ENCODE data around the gene PPP2R3B.

PPP2R3B gene

GRCh38 chrX:374596-374995, 12.1 kb downstream of the PPP2R3B start:
- Histone ChIP-seq H3K79me2 (ENCODE audit: control insufficient read depth, low read length) (peaks cover 86% of the 10 kb centered on the region), H3K27me3 (ENCODE audit: control insufficient read depth, low read length) (no peaks in the 10 kb centered on the region), H3K4me1 (ENCODE audit: control insufficient read depth, low read length) (peaks cover 58% of the 10 kb centered on the region), H3K9me2 (replicated peaks; ENCODE audit: control insufficient read depth, low read length) (no peaks in the 10 kb centered on the region), H3K9me3 (ENCODE audit: control insufficient read depth, insufficient read depth, low read length) (no peaks in the 10 kb centered on the region), H3K36me3 (ENCODE audit: control insufficient read depth, low read length) (peaks cover 36% of the 10 kb centered on the region), H3K4me3 (ENCODE audit: low read length) (peak overlapping the region; percentile 98), H3F3A (ENCODE audit: control insufficient read depth, insufficient read depth) (peaks cover 35% of the 10 kb centered on the region), H3K4me2 (ENCODE audit: low read length) (peak overlapping the region; percentile 95), H4K20me1 (ENCODE audit: control insufficient read depth, insufficient read depth, low read depth, low read length) (0 out of 2 replicates have a peak, but pooled peaks cover 6% of the 10 kb centered on the region), H3K27ac (ENCODE audit: low read depth, low read length) (peak overlapping the region; percentile 65)
- TF ChIP-seq EZH2phosphoT487 (IDR thresholded peaks at IDR 0.05; ENCODE audit: borderline replicate concordance, low read length) (no peak), CTCF (IDR thresholded peaks at IDR 0.05; ENCODE audit: low read depth, low read length, poor library complexity, severe bottlenecking) (no peak)

- H3F3A ChIP-seq (ENCODE audit: control insufficient read depth, insufficient read depth) = peaks cover 33% of the 10 kb centered on the region
- H4K20me1 ChIP-seq (ENCODE audit: control insufficient read depth, insufficient read depth, low read depth, low read length) = 0 out of 2 replicates have a peak, but pooled peaks cover 6% of the 10 kb centered on the region
These were observed 12.9 kb downstream of the PPP2R3B start for GRCh38 chrX:373641-374471.

GRCh38 chrX:372856-373640, 13.7 kb downstream of the PPP2R3B start:
- TF ChIP-seq EZH2phosphoT487 (IDR thresholded peaks at IDR 0.05; ENCODE audit: borderline replicate concordance, low read length) = no peak
- no peak for TF ChIP-seq CTCF (IDR thresholded peaks at IDR 0.05; ENCODE audit: low read depth, low read length, poor library complexity, severe bottlenecking)
- H3K4me2 ChIP-seq (ENCODE audit: low read length) = peak overlapping the region; percentile 100
- peaks cover 86% of the 10 kb centered on the region for H3K79me2 ChIP-seq (ENCODE audit: control insufficient read depth, low read length)

More at GRCh38 chrX:373641-374471, 12.9 kb downstream of the PPP2R3B start:
- H3K27me3 ChIP-seq (ENCODE audit: control insufficient read depth, low read length) = no peaks in the 10 kb centered on the region
- peak overlapping the region; percentile 98 for H3K27ac ChIP-seq (ENCODE audit: low read depth, low read length)
- TF ChIP-seq EZH2phosphoT487 (IDR thresholded peaks at IDR 0.05; ENCODE audit: borderline replicate concordance, low read length) (no peak), CTCF (IDR thresholded peaks at IDR 0.05; ENCODE audit: low read depth, low read length, poor library complexity, severe bottlenecking) (peak; percentile 27)
- peaks cover 62% of the 10 kb centered on the region for H3K4me1 ChIP-seq (ENCODE audit: control insufficient read depth, low read length)
- H3K4me2 ChIP-seq (ENCODE audit: low read length) = peak overlapping the region; percentile 100
- H3K36me3 ChIP-seq (ENCODE audit: control insufficient read depth, low read length) = peaks cover 38% of the 10 kb centered on the region
- no peaks in the 10 kb centered on the region for H3K9me3 ChIP-seq (ENCODE audit: control insufficient read depth, insufficient read depth, low read length)
- H3K4me3 ChIP-seq (ENCODE audit: low read length) = peak overlapping the region; percentile 98
- no peaks in the 10 kb centered on the region for H3K9me2 ChIP-seq (replicated peaks; ENCODE audit: control insufficient read depth, low read length)
- H3K79me2 ChIP-seq (ENCODE audit: control insufficient read depth, low read length) = peaks cover 86% of the 10 kb centered on the region

More at GRCh38 chrX:372856-373640, 13.7 kb downstream of the PPP2R3B start:
- H3K9me3 ChIP-seq (ENCODE audit: control insufficient read depth, insufficient read depth, low read length) = no peaks in the 10 kb centered on the region
- no peaks in the 10 kb centered on the region for H3K9me2 ChIP-seq (replicated peaks; ENCODE audit: control insufficient read depth, low read length)
- H3K27ac ChIP-seq (ENCODE audit: low read depth, low read length) = peak overlapping the region; percentile 98
- peak overlapping the region; percentile 98 for H3K4me3 ChIP-seq (ENCODE audit: low read length)
- peaks cover 62% of the 10 kb centered on the region for H3K4me1 ChIP-seq (ENCODE audit: control insufficient read depth, low read length)
- peaks cover 38% of the 10 kb centered on the region for H3K36me3 ChIP-seq (ENCODE audit: control insufficient read depth, low read length)
- peaks cover 26% of the 10 kb centered on the region for H3F3A ChIP-seq (ENCODE audit: control insufficient read depth, insufficient read depth)
- H3K27me3 ChIP-seq (ENCODE audit: control insufficient read depth, low read length) = no peaks in the 10 kb centered on the region
- H4K20me1 ChIP-seq (ENCODE audit: control insufficient read depth, insufficient read depth, low read depth, low read length) = 0 out of 2 replicates have a peak, but pooled peaks cover 4% of the 10 kb centered on the region

Data from DOHH2 (cell line).